Hepatocyte (in vitro differentiated cells): Measurements from ENCODE around the gene BCAP31.

Experiments used
- EZH2 ChIP-seq: fragments of 200-600 bp; sonication (generic); IDR thresholded peaks from 2 replicates; pipeline ENCODE4 v1.6.1; 2016; ENCODE audit warnings: antibody characterized with exemption, mild to moderate bottlenecking, borderline replicate concordance
- EZH2phosphoT487 ChIP-seq: fragments of 200-600 bp; sonication (generic); IDR thresholded peaks from one replicate; pipeline ENCODE4 v1.6.1; 2018; ENCODE audit warnings: antibody characterized with exemption, mild to moderate bottlenecking, low read depth, moderate library complexity; ENCODE audit not compliant: unreplicated experiment, severe bottlenecking
- TF ChIP-seq, protein P1 (sequence below): fragments of 200-600 bp; sonication (generic); IDR thresholded peaks from 2 replicates; pipeline ENCODE4 v1.5.1; 2016; ENCODE audit warnings: antibody characterized with exemption, mild to moderate bottlenecking; ENCODE audit not compliant: poor library complexity

DNA sequence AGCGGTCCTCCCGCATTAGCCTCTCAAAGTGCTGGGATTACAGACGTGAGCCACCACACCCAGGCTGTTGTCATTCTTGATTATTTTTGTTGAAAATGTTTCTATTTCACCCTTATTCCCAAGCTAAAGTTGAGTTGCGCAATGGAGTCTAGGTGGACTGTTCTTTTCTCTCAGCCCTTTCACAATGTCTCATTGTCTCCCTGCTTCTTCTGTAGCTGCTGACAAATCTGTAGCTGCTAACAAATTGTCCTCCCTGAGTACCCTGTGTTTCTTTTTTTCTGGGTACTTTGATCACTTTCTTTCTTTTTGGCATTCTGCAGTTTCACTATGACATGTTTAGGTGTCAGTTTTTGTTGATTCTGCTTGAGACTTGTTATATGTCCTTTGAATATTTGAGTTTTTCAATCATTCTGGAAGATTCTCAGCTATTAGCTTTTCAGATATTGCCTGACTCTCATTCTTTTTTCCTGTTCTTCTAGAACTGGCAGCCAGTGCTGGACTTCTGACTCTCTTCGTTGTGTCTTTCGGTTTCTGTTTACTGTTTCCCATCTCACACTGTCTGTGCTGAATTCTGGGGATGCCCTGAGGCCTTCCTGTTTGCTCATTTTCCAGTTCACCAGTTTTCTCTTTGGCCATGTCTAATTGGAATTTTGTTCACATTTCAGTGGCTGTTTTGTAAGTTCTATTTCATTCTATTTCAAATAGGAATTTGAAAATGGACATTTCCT, 7.1 kb upstream of the BCAP31 start:
- TF ChIP-seq, protein P1, sequence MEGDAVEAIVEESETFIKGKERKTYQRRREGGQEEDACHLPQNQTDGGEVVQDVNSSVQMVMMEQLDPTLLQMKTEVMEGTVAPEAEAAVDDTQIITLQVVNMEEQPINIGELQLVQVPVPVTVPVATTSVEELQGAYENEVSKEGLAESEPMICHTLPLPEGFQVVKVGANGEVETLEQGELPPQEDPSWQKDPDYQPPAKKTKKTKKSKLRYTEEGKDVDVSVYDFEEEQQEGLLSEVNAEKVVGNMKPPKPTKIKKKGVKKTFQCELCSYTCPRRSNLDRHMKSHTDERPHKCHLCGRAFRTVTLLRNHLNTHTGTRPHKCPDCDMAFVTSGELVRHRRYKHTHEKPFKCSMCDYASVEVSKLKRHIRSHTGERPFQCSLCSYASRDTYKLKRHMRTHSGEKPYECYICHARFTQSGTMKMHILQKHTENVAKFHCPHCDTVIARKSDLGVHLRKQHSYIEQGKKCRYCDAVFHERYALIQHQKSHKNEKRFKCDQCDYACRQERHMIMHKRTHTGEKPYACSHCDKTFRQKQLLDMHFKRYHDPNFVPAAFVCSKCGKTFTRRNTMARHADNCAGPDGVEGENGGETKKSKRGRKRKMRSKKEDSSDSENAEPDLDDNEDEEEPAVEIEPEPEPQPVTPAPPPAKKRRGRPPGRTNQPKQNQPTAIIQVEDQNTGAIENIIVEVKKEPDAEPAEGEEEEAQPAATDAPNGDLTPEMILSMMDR, result no peak
- no peak for TF ChIP-seq EZH2
- TF ChIP-seq EZH2phosphoT487, result no peak
